Endothelial cell of hepatic sinusoid (primary cell): Measurements from ENCODE around the gene COX4I2.

ENCODE experiments used
- in situ Hi-C: cut with HindIII; loops from 2 replicates; pipeline ENCODE4 v1.10.0; 2017; ENCODE audit warnings: low sequenced_read_pairs

COX4I2 gene

DNA sequence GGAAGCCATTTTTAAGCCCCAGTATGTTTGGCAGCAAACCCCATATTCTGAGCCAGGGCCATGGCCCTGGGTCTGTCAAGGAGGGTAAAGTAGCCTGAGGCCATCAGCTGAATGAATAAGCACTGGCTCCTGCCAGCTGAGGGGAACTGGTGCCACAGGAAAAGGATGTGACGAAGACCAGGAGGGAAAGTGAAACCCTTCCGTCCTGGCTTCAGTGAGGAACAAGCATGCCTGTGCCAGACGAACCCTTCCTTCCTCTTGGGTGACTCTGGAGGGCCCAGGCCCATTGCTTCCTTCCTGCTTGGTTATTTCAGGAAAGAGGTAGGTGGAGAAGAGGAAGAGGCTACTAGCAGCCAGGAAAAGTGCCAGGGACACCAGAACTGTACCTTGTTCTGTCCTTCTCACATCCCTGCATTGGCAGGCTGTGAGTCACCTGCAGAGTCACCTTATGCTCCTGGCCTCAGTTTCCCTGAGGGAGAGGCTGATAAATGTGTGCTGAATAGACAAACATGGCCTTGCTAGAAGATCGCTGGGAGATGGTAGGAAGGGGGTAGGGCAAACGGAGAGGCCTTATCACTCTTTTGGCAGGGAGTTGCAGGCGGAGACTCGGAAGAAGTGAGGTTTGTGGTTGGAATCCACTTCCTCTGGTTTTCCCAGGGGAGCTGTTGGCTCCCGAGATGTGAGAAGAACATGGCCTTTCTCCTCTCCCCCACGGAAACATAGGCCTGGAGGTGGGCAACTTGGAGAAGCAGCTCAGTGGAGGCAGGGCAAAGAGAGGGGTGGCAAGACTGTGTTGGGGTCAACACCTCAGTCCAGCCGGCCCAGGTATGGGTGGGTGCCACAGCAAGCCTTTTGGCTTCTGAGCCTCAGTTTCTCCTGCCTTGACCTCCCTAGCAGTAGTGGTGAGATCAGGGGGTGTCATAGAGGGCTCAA lies 37.4 kb downstream of the COX4I2 start:
- in situ Hi-C loops: no loop called here

DNA sequence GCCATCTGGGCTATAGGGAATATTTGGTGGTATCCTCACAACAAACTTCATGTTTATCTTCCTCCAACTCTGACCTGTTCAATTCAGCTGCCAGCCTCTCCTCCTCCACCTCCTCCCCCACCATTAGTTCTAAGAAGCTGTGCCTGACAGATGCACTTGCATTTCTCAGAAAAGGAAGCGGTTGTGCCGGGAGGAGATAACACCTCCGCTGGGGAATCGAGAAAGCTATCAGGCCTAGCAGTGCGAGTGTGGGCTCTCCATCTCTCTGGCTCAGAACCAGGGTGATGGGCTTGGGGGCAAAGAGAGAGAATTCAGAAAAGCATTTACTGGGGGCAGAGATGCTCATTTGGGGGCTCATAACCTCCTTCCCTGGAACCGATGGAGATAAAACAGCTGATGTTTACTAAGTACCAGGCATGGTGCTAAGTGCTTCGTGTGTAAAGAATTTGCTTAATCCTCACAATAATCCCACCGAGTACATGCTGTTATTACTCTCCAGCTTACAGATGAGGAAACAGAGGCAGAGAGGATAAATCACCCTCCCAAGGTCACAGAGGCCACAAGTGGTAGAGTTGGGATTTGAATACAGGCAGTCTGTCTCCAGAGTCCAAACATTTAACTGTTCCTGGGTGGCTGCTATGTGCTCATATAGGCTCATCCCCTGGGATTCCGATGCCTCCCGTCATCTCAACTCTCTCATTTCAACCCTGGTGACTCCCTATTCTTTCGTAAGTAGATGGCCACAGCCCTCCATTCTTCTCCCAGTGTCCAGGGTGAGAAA lies 38.3 kb downstream of the COX4I2 start:
- in situ Hi-C loops: no loop called here

DNA sequence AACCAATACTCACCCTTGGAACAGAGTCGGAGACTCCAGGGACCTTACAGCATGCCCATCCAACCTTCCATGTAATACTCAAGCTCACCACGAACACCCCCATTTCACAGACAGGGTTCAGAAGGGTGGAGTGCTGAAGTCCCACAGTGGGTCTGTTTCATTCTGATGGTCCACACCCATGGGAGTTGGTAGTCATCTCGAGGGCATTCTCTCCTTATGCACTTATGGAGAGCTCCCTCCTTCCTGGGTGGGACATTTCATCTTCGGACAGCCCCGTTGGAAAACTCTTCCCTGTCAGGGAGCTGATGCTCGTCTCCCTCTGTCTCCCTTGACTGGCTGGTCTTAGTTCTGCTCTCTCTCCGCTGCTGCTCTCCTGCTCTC lies 38.9 kb downstream of the COX4I2 start:
- in situ Hi-C loops: no loop called here

DNA sequence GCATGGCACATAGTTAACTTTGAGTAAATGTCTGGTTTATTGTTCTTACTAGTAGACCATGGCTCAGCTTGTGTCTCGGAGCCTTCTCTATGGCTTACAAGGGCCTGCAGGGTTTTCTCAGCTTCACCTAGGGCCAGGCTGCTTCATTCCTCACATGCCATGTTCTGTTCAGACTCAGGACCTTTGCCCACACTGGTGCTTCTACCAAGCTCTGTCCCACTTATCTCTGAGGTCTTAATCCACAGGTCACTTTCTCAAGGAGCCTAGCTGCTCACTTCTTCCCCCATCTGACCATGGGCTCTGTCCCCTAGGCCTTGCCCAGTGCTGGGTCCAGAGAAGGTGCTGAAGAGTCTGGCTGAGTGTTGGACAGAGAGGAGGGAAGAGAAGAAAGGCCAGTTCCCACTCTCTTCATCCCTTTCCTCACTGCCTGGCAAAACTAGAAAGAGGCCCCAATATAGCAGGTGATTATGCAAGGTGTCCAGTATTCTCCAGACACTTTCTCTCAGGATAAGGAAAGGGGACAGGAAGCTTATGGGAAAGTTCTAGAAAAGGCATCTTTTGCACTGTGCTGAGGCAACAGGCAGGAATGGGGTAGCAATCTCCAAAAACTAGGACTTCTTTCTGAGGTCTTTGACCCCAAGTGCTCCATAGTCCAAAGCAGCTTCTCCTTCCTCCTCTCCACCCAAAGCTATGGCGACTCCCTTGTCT lies 40.0 kb downstream of the COX4I2 start:
- in situ Hi-C loops: no loop called here

DNA sequence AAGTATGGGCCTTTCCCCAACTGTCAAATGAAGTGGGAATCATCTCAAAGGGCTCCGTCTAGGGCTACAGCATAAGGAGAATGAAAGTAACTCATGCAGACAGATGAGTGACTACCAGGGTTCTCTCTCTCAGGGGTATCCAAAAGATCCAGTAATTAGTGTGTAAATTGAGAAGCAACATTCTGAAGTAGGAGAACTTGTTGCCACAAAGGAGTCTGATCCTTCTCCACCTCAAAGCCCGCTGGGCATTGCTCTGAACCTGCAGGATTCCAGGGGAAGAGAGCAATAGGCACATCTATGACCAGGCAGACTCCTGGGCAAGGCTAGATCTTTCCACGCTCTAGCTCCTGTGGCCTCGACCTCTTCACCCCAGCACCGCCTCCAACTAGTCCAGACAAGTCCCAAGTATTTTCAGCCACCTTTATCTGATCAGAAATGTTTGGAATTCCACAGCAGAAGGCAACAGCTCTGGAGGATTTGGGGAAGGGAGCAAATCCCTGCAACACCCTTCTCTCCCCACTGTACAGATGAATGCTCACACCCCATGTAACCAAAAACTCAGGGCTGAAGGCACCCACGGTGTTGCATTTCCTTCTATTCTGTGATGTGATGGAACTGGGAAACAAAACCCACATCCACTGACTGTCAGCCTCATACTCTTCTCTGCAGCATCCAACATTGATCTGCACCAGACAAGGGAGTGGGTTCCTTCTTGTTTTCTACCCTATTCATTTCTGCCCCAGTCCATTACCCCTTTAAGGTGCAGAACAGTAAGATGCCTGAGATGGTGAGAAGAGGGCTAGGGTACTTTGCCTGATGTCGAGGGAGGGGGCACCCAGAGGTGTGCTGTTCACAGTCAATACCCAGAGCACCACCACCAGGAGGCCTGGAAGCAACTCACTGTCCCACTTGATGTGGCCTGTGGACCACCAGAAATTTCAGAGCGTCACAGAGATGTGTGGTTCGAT lies 41.0 kb downstream of the COX4I2 start:
- in situ Hi-C loops: no loop called here

DNA sequence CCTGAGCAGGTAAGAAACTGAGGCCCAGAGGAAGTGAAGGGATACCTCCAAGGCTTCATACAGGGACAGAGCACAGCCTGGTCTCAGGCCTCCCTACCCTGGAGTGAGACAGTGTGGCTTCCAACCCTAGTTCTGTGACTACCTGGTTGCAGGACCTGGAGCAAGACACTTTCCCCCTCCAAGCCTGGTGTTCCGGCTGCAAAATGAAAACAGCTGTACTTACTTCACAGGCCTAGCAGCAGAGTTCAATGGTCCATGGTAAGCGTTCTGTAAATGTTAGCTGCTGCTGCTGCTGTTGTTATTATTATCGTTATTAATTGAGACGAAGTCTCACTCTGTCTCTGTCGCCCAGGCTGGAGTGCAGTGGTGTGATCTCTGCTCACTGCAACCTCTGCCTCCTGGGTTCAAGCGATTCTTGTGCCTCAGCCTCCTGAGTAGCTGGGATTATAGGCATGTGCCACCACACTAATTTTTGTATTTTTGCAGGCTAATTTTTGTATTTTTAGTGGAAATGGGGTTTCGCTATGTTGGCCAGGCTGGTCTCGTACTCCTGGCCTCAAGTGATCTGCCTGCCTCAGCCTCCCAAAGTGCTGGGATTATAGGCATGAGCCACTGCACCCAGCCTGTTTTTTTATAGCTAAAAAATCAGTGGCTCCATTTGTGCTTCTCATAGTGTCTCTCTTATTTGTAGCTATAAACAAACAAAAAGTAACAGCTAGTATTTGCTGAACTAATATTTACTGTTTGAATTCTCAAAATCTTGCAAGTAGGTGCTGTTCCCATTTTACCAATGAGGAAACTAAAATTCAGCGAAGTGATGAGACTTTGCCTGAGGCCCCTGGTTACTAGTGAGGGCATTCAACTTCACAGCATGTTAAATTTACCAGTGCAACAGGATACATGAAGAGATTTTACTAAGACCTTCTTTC lies 41.9 kb downstream of the COX4I2 start:
- in situ Hi-C loops: no loop called here

DNA sequence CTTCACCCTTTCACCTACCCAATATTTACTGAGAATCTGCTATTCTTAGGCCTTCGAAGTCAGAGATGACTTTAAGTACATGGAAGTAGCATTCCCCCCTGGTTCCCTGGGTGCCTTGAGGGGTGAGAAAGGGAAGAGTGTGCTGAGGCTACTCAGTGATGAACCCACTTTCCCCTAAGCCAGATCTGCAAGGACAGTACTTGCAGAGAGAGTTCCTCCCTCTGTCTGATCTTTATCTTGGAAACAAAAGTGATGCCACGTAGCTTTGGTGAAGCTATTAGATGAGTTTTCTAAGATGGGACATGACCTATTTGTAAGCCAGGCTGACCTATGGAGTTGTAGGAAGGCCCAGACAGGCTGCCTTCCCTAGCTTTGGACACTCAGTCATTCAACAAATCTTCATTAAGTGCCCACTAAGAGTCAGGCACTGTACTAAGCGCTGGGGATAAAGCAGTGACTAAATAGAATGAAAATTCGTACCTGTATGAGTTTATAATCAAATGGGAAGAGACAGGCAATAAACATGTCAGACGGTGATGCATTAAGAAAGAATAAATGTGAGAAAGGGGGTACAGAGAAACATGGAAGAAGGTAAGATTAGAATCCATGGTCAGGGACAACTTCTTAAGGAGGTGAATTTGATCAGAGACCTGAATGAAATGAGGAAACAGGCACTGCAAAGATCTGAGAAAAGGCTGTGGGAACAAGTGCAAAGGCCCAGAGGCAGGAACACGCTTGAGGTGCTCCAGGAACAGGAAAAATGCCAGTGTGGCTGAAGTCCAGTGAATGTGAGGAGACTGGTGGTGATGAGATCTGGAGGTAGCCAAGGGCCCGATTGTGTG lies 42.8 kb downstream of the COX4I2 start:
- in situ Hi-C loops: no loop called here

DNA sequence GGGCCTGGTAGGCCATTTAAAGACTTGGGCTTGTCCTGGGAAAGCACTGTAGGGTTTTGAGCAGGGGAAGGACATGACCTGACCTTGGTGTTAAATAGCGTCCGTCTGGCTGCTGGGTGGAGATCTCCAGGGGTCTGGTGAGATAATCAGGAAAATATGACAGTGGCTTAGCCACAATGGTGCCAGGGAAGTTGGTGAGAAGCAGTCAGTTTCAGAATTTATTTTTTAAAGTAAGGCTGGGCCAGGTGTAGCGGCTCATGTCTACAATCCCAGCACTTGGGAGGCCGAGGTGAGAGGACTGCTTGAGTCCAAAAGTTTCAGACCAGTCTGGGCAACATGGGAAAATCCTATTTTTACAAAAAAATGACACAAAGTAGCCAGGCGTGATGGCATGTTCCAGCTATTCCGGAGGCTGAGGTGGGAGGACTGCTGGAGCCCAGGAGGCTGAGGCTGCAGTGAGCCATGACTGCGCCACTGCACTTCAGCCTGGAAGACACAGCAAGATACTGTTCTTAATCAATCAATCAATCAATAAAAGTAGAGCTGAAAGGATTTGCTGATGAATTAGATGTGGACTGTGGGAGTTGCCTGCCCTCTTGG lies 43.5 kb downstream of the COX4I2 start:
- in situ Hi-C loops: no loop called here

DNA sequence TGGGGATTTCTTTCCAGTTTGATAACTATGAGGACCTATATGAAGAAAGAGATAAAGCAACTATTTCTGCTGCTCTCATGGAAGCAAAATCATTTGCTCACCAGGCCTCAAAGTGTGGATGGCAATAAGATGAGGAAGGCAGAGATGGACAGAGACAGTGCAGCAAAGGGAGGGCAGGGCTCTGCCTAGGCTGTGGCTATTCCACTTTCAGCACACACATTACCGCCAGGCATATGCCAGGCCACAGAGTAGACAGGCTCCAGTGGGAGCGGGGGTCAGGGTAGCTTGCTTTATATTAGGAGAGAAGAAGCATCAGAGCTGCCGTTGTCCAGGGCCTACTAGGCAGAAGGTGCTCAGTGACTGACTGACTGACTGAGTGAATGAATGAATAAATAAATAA lies 44.1 kb downstream of the COX4I2 start:
- in situ Hi-C loops: no loop called here

DNA sequence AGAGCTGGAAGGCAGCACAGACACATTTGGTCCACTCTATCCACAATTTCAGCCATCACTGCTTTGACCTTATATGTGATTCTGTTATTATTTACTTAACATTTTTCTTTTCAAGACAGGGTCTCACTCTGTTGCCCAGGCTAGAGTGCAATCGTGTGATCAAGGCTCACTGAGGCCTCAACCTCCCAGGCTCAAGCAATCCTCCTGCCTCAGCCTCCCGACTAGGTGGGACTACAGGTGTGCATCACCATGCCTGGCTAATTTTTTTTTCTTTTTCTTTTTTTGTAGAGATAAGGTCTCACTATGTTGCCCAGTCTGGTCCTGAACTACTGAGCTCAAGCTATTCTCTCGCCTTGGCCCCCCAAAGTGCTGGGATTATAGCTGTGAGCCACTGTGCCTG lies 44.6 kb downstream of the COX4I2 start:
- in situ Hi-C loops: no loop called here

DNA sequence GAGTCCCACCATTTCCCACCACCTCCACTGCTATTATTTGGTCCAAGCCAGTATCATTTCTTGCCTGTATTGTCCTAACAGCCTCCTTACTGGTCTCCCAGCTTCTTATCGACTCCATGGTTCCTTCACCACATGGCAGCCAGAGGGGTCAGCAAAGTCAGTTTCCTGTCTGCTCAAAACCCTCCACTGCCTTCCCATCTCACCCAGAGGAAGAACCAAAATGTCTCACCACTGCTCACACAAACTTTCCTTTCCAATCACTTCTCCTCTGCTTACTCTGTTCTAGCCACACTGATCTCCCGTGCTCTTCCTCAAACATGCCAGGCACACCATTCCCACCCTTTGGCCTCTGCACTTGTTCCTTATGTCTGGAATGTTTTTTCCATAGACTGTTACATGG lies 45.2 kb downstream of the COX4I2 start:
- in situ Hi-C loops: no loop called here

DNA sequence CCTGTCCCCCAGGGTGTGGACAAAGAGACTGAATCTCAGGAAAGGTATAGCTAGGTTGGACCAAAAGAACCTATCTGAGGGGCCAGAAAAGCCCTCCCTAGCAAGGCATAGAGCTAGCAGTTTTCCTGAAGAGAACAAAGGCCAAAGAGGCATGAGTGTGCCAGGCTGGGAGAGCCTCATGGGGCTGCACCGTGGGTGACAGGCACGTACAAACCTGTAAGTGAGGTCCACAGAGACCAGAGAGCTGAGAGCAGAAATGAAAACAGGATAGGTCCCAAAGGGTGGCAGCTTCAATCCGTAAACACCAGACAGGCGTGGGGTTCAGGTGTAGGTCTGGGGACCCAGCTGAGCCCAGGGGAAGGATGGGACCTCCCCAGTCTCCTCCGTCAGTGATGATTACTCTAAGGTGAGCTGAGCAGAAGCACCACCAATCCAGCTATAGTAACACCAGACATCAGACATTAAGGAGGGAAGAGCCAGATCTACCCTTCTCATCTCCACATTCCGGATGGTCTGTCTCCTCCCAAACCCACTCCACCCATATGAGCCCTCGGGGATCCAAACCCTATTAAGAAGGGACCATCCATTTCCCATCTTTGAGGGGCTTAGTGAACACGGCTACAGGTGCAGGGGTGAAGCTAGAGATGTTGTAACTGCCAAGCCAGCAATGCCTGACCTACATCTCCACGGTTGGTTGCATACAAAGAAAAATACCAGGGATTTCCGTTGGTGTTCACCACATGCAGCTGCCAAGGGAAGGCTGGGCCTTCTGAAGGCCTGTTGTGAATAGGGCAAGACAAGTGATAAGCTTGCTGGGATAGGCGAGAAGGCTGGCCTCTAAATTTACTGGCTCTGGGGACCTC lies 46.7 kb downstream of the COX4I2 start:
- in situ Hi-C loops: no loop called here

DNA sequence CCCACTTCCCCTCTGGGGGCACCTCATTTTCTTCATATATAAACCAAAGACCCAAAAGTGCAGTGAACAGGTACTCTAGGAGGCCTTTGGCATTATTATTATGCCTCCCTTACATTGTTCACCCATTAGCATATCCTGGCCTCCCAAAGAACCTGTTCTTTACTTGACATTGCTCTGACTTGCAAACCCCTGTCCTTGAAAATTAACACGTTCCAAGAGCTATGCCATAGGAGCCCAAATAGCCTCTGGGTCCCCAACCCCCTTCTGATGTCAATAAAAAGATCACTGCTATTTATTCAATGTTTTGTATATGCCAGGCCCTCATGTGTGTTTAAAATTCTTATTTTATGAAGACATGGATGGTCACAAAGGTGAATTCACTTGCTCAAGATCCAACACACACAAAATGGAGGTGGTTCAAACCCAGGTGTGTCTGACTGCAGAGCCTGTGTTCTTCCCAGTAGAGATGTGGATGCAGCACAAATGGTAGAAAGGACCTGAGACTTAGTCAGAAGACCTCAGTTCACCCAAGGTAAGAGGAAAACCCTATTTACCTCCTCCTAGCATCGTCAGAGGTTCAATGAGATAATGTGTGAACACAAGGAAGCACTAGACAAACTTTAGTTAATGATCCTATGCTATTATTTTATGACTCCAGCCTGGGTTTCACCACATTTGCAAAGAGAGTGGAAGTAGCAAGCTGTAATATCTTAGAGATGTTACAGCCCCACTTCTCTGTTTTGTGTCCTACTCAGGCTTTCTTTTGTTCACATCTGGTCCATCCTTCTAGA lies 48.3 kb downstream of the COX4I2 start:
- in situ Hi-C loops: no loop called here

DNA sequence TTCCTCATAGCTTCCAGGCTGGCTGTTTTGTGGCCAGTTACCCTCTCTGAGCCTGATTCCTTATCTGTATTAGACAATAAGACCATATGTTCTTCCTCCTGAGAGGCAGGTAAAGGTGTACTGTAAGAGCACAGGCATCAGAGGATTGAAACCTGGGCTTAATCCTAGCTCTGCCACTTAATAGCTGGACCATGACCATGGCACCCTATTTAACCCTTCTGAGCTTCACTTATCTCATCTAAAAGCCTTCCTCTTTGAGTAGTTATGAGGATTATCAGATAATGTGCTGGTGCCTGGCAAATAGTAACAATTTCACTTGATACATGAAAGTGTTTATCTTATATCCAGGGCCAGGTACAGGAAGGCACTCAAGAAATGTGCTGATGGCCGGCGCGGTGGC lies 50.1 kb downstream of the COX4I2 start:
- in situ Hi-C loops: no loop called here

DNA sequence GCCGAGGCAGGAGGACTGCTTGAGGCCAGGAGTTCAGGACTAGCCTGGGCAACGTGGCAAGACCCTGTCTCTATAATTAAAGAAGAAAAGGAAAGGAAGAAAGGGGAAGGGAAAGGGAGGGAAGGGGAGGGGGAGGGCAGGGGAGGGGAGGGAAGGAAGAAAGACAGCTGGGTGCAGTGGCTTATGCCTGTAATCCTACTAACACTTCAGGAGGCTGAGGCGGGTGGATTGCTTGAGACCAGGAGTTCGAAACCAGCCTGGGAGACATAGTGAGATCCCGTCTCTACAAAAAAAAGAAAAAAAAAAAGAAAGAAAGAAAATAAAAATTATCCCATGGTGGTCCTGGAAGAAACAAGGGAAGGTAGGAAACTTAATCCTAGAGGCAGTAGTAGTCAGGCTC lies 51.4 kb downstream of the COX4I2 start:
- in situ Hi-C loops: no loop called here

DNA sequence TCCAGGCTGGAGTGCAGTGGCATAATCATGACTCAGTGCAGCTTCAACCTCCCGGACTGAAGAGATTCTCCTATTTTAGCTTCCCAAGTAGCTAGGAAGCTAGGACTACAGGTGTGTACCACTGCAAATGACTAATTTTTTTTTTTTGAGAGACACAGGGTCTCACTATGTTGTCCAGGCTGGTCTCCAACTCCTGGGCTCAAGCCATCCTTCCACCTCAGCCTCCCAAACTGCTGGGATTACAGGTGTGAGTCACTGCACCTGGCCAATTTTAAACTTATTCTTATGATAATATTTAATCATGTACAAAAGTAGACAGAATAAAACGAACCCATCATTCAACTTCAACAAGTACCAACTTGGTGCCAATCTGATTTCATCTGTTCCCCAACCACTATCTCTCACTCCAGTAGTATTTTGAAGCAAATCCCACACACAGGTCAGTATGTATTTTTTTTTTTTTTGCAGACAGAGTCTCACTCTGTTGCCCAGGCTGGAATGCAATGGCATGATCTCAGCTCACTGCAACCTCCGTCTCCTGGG lies 52.5 kb downstream of the COX4I2 start:
- in situ Hi-C loops: no loop called here
